ENCODE measurements around the gene SLC25A41. TPM values are rescaled to one million over a fixed set of nuclear protein-coding genes. Genes with fewer than 3 reads are reported as not detected.

SLC25A41 gene
- total and polyA plus RNA-seq, 2 of the 8 experiments (the other 6 are each of a cell fraction or from before 2014, with no cell fraction given), result 0.50 TPM; not detected in 1

DNA sequence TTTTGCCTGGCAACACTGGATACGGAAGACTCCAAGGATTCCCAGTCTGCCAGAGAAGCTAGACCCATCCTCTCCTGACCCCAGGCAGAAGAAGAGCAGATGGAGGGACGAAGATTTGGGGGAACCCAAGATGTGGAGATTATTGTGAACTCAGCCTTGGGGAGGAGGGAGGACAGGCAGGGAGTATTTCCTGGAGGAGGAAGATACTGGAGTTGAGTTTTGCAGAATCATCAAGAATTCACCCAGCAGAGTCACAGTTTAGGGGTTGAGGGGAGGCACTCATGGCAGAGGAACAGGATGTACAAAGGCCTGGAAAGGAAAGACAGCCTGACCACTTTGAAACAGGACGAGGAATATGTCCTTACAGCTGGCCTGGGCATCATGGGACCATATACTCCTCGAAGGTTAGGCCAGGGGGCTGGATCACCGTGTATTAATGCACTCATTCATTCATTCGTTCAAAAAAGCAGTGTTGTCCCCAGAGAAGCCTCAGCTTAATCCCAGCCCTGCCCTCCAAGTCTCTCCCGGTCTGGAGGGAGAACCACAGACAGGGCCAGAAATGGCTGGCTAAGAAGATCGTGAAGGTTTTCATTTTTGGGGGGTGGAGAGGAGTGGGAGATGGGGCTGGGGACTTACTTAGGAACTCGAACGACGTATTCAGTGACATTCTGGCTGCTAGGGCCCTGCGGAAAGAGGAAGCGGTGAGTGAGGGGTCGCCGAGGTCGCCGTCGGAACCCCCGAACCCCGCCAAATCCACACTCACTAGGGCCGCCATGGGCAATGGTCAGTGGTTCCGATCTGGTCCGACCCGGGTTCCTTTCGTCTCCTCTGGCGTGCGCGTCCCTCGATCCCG is 41.1 kb downstream of the SLC25A41 start:
- Histone ChIP-seq H3K23me2 (ENCODE audit: low read depth, low read length) (peaks cover 7% of the 10 kb centered on the region), H2AK5ac (ENCODE audit: low read depth, low read length) (no peak overlapping the region), H3K4me3 (ENCODE audit: extremely low read depth in 1 of 4, insufficient read depth in 2 of 4, low read depth in 3 of 4, low read length in 4 of 4) (peak overlapping the region; percentile 72 to 99 (median 90)), H2BK12ac (ENCODE audit: low read depth, low read length) (no peak overlapping the region), H3K18ac (ENCODE audit: extremely low read depth, low read length) (no peak overlapping the region), H4K20me1 (replicated peaks in 1 of 2; ENCODE audit: control insufficient read depth in 1 of 2, insufficient read depth in 2 of 2, low read length in 2 of 2) (peaks cover 0 to 4% of the 10 kb centered on the region in 2 experiments), H3K14ac (ENCODE audit: insufficient read length) (no peak overlapping the region), H3K9me3 (ENCODE audit: insufficient read depth in 2 of 2, low read depth in 1 of 2, low read length in 1 of 2) (no peaks in the 10 kb centered on the region), H2BK120ac (replicated peaks; ENCODE audit: low read depth, low read length) (no peak overlapping the region), H2BK20ac (ENCODE audit: low read length) (no peak overlapping the region), H3K23ac (ENCODE audit: insufficient read length) (no peak overlapping the region), H3K27me3 (replicated peaks in 1 of 4; ENCODE audit: control insufficient read depth in 3 of 4, extremely low read depth in 1 of 4, insufficient read depth in 3 of 4, low read length in 3 of 4) (no peaks in the 10 kb centered on the region), H3K36me3 (ENCODE audit: control insufficient read depth in 2 of 4, insufficient read depth in 4 of 4, low read length in 3 of 4) (peaks cover 12 to 32% (median 20%) of the 10 kb centered on the region in 4 experiments), H3K56ac (replicated peaks; ENCODE audit: insufficient read length, low read depth, low read length) (no peak overlapping the region), H3K79me1 (ENCODE audit: low read depth, low read length) (peaks cover 6% of the 10 kb centered on the region), H4K91ac (replicated peaks; ENCODE audit: insufficient read length, low read length) (no peak overlapping the region), H3K4me1 (replicated peaks in 1 of 4; ENCODE audit: control insufficient read depth in 3 of 4, insufficient read depth in 4 of 4, low read length in 3 of 4) (peaks cover 0 to 8% (median 7%) of the 10 kb centered on the region in 4 experiments; a peak in 5 of 7 replicates), H2AFZ (ENCODE audit: low read length) (no peak overlapping the region; the same call in 1 of the 2 replicates), H2BK15ac (ENCODE audit: low read length) (no peak overlapping the region), H3K79me2 (ENCODE audit: control insufficient read depth in 1 of 2, insufficient read depth in 2 of 2, low read length in 2 of 2) (peaks cover 5 to 20% of the 10 kb centered on the region in 2 experiments; a peak in 3 of 4 replicates), H4K8ac (ENCODE audit: extremely low read depth, insufficient read depth, low read length) (peak overlapping the region; percentile 77), H3K27ac (ENCODE audit: low read depth, low read length) (peak overlapping the region; percentile 89), H3K4me2 (ENCODE audit: insufficient read depth in 1 of 2, low read depth in 2 of 2, low read length in 2 of 2) (peak overlapping the region; percentile 95 to 96), H4K5ac (ENCODE audit: insufficient read length, low read depth, low read length) (peak overlapping the region; percentile 37), H2BK5ac (ENCODE audit: low read depth, low read length) (0 out of 2 replicates have a peak overlapping the region, but pooled peaks have one; percentile 91), H3K9ac (replicated peaks in 1 of 4; ENCODE audit: extremely low read depth in 1 of 4, low read depth in 3 of 4, low read length in 3 of 4) (peak overlapping the region; percentile 77 to 92 (median 86)), H3K4ac (replicated peaks; ENCODE audit: insufficient read length, low read depth, low read length) (peak overlapping the region; percentile 6)
- WGBS, 2 experiments (ENCODE audit: extremely low coverage in 1 of 2, insufficient coverage in 1 of 2, insufficient read length in 1 of 2, insufficient replicate concordance in 2 of 2, low coverage in 1 of 2, low lambda C conversion rate in 2 of 2, missing lambda C conversion rate in 1 of 2), result 11% methylated on average over 22 of the region's 30 CpGs; no CpG with 5 or more reads in 1 of the 2 experiments
- no peak for DNase-seq (ENCODE audit: low read depth in 1 of 2, low spot score in 2 of 2)
- ChIA-PET POLR2A (ENCODE audit: partially characterized antibody) (interaction anchor here (1.0 to 9.9 kb wide), 6 partner anchors 9 to 71 kb away, joined by 3 to 81 read pairs (median 4); partner anchors contain the start of genes ALKBH7, CRB3, KHSRP and PSPN), CTCF (ENCODE audit: partially characterized antibody) (interaction anchor here (0.9 to 1.5 kb wide), 3 partner anchors 16 to 176 kb away, joined by 3 to 5 read pairs (median 4); no protein-coding TSS in a partner anchor)
- no peak for FAIRE-seq
- TF ChIP-seq HDAC6 (IDR thresholded peaks at IDR 0.05; ENCODE audit: low read depth, low read length), result no peak
- peak; percentile 57 for TF ChIP-seq PHF8 (conservative IDR thresholded peaks at IDR 0.05; ENCODE audit: low read depth, low read length)
- TF ChIP-seq KDM5A (IDR thresholded peaks at IDR 0.05; ENCODE audit: low read length), result 0 out of 2 replicates have a peak, but pooled peaks have one; percentile 51
- peak; percentile 38 for TF ChIP-seq ASH2L (IDR thresholded peaks at IDR 0.05; ENCODE audit: low read length)
- 0 out of 4 replicates have a peak, but pooled peaks of 1 of the 2 experiments have one; percentile 6 for TF ChIP-seq HDAC2 (IDR thresholded peaks at IDR 0.05; ENCODE audit: borderline replicate concordance in 1 of 2, low read depth in 2 of 2, low read length in 2 of 2)
- no peak for TF ChIP-seq SP4 (IDR thresholded peaks at IDR 0.05; ENCODE audit: low read length)

Measured in H1 (cell line).